Endothelial cell of umbilical vein (primary cell): Measurements from ENCODE around the gene ARNT2. TPM values are rescaled to one million over a fixed set of nuclear protein-coding genes. Genes with fewer than 3 reads are reported as not detected.

Experiments used
- BruUV-seq: library from RNA; stranded (reverse); fragments of 400-500 nt; replicated peaks from 2 replicates; lab custom pipeline; 2021; lab: Mats Ljungman, UMichigan
- CTCF ChIA-PET: fragments of 300-600, 350-600 bp; sonication (Branson Sonifier 250); formaldehyde crosslinking; loops from one replicate; lab custom pipeline; 2021; ENCODE audit warnings: antibody characterized with exemption, inconsistent platforms; lab: Charles Lee
- POLR2A ChIA-PET: fragments of 300-600, 350-600 bp; sonication (Branson Sonifier 250); formaldehyde crosslinking; loops from one replicate; lab custom pipeline; 2021; ENCODE audit warnings: antibody characterized with exemption, inconsistent platforms; lab: Charles Lee
- DNase-seq: peaks from one replicate; pipeline ENCODE4 v3.0.0-alpha.2; 2011; ENCODE audit warnings: low read depth, low spot score
- FAIRE-seq: peaks from 2 replicates; lab custom pipeline; 2011; peaks lifted over from hg19 to GRCh38; lab: Jason Lieb, UNC
- H2AFZ ChIP-seq: 2 replicates; pipeline ENCODE4 v1.6.0; 2012; ENCODE audit warnings: low read depth, low read length, control low read depth, inconsistent platforms
- H3K27ac ChIP-seq: 2 replicates; pipeline ENCODE4 v1.5.1; 2011; ENCODE audit warnings: low read depth, mild to moderate bottlenecking, control low read depth, low read length, moderate library complexity; ENCODE audit not compliant: insufficient read depth
- H3K27me3 ChIP-seq, 2 experiments: 2 replicates each; pipeline versions ENCODE4 v1.6.0 to v1.6.1; 2011; ENCODE audit warnings: low read length in 2 of 2, mixed read lengths in 1 of 2; ENCODE audit not compliant: control insufficient read depth in 2 of 2, insufficient read depth in 2 of 2
- H3K36me3 ChIP-seq, 2 experiments: 2 replicates in 1 of 2; 3 replicates in 1 of 2; pipeline ENCODE4 v1.5.1; 2011; ENCODE audit warnings: low read length in 2 of 2, mild to moderate bottlenecking in 1 of 2, moderate library complexity in 1 of 2; ENCODE audit not compliant: control insufficient read depth in 2 of 2, insufficient read depth in 2 of 2; ENCODE audit errors: extremely low read depth in 1 of 2
- H3K4me1 ChIP-seq: 3 replicates; pipeline ENCODE4 v1.5.1; 2011; ENCODE audit warnings: mild to moderate bottlenecking, low read length; ENCODE audit not compliant: control insufficient read depth, insufficient read depth; ENCODE audit errors: extremely low read depth
- H3K4me2 ChIP-seq: 2 replicates; pipeline ENCODE4 v1.6.1; 2011; ENCODE audit warnings: low read length, control low read depth, mixed read lengths; ENCODE audit not compliant: insufficient read depth
- H3K4me3 ChIP-seq, 3 experiments: fragments of 200-600 bp in 1 of 3; sonication (generic), shearing (Covaris generic) in 1 of 3; replicated peaks in 1 of 3; 2 replicates each; pipeline ENCODE4 v1.5.1; 2011 to 2016; ENCODE audit warnings: control low read depth in 3 of 3, low read length in 3 of 3, mild to moderate bottlenecking in 2 of 3, inconsistent platforms in 1 of 3, low read depth in 1 of 3, moderate library complexity in 1 of 3; ENCODE audit not compliant: insufficient read depth in 1 of 3
- H3K79me2 ChIP-seq: 2 replicates; pipeline ENCODE4 v1.6.0; 2012; ENCODE audit warnings: low read length, inconsistent platforms; ENCODE audit not compliant: control insufficient read depth, insufficient read depth
- H3K9ac ChIP-seq: replicated peaks from 2 replicates; pipeline ENCODE3; 2011; ENCODE audit warnings: low read length, control low read depth; ENCODE audit not compliant: insufficient read depth; ENCODE audit errors: extremely low read depth
- H3K9me1 ChIP-seq: replicated peaks from 3 replicates; pipeline ENCODE4 v1.6.0; 2011; ENCODE audit warnings: mild to moderate bottlenecking, low read length; ENCODE audit not compliant: control insufficient read depth, insufficient read depth; ENCODE audit errors: extremely low read depth
- H3K9me3 ChIP-seq: replicated peaks from 2 replicates; pipeline ENCODE4 v1.5.1; 2012; ENCODE audit warnings: low read length, inconsistent platforms; ENCODE audit not compliant: control insufficient read depth, insufficient read depth
- H4K20me1 ChIP-seq: replicated peaks from 2 replicates; pipeline ENCODE3; 2011; ENCODE audit warnings: mild to moderate bottlenecking, low read length; ENCODE audit not compliant: control insufficient read depth, insufficient read depth; ENCODE audit errors: extremely low read depth
- CTCF ChIP-seq, 2 donors: IDR thresholded peaks; 1 replicate in 1 of 2; 2 replicates in 1 of 2; pipeline ENCODE4 v1.5.1; 2011; ENCODE audit warnings: low read length in 2 of 2, mild to moderate bottlenecking in 2 of 2, moderate library complexity in 2 of 2, control low read depth in 1 of 2, inconsistent platforms in 1 of 2, low read depth in 1 of 2; ENCODE audit not compliant: insufficient read depth in 1 of 2; ENCODE audit errors: extremely low read depth in 1 of 2
- EZH2 ChIP-seq: IDR thresholded peaks from 2 replicates; pipeline ENCODE4 v1.6.1; 2012; ENCODE audit warnings: borderline replicate concordance, low read depth, mild to moderate bottlenecking, moderate library complexity, low read length, inconsistent platforms; ENCODE audit not compliant: severe bottlenecking
- FOS ChIP-seq: IDR thresholded peaks from 2 replicates; pipeline ENCODE4 v1.6.1; 2011; ENCODE audit warnings: mild to moderate bottlenecking, low read length, moderate library complexity, borderline replicate concordance; ENCODE audit not compliant: insufficient read depth
- GATA2 ChIP-seq: IDR thresholded peaks from 2 replicates; pipeline ENCODE4 v1.7.0; 2011; ENCODE audit warnings: low read depth, mild to moderate bottlenecking, moderate library complexity, mixed read lengths, low read length; ENCODE audit not compliant: insufficient read length, insufficient read depth
- JUN ChIP-seq: IDR thresholded peaks from 2 replicates; pipeline ENCODE4 v1.6.1; 2011; ENCODE audit warnings: borderline replicate concordance, low read depth; ENCODE audit not compliant: insufficient read length, insufficient read depth
- MAX ChIP-seq: IDR thresholded peaks from 2 replicates; pipeline ENCODE4 v1.6.1; 2011; ENCODE audit not compliant: insufficient read depth, insufficient read length
- MYC ChIP-seq: IDR thresholded peaks from one replicate; pipeline ENCODE4 v1.6.1; 2011; ENCODE audit warnings: mild to moderate bottlenecking, low read depth, low read length
- POLR2A ChIP-seq: IDR thresholded peaks from 2 replicates; pipeline ENCODE4 v1.6.1; 2012; ENCODE audit warnings: low read depth, mild to moderate bottlenecking, control low read depth, low read length
- POLR2AphosphoS5 ChIP-seq: IDR thresholded peaks from 2 replicates; pipeline ENCODE4 v1.6.1; 2012; ENCODE audit warnings: low read depth, mild to moderate bottlenecking, control low read depth, low read length, moderate library complexity; ENCODE audit not compliant: insufficient read depth
- dilution Hi-C: fragments of 300-500 bp; cut with MboI; formaldehyde crosslinking; loops from one replicate; pipeline ENCODE4 v1.15.0; 2019; ENCODE audit warnings: low sequenced_read_pairs; ENCODE audit not compliant: extremely low pct_ligation_motif_present
- intact Hi-C: fragments of 100-400 bp; cut with micrococcal nuclease; formaldehyde crosslinking; loops from one replicate; pipeline ENCODE4 v1.10.0; 2022
- polyA plus RNA-seq, 4 experiments: library from polyadenylated mRNA; depleted of rRNA in 3 of 4; stranded (reverse) in 3 of 4; unstranded in 1 of 4; fragments of >200 nt; gene quantifications; 2 replicates each; pipeline versions ENCODE4 v1.2.1 to v1.2.3, GENCODE V29; 2011 to 2012; ENCODE audit warnings: missing spikeins in 1 of 4
- total RNA-seq: library from RNA; stranded (reverse); gene quantifications from 2 replicates; pipeline ENCODE4 v1.2.3, GENCODE V29; 2021

Gene ARNT2
- total and polyA plus RNA-seq, 2 donors (not counting 3 experiments of a cell fraction or from before 2014, with no cell fraction given), result 0.03 to 0.20 TPM

- BruUV-seq, result no TSS peak
- no peak overlapping the region for H3K9ac ChIP-seq
- H3K4me3 ChIP-seq, result no peak overlapping the region
- no peak for TF ChIP-seq EZH2
- TF ChIP-seq MAX, result no peak
- TF ChIP-seq MYC, result no peak
- no peak for TF ChIP-seq POLR2AphosphoS5
- TF ChIP-seq POLR2A, result no peak
- TF ChIP-seq JUN, result no peak
- TF ChIP-seq FOS, result no peak
- no peak for TF ChIP-seq CTCF (IDR thresholded peaks at IDR 0.05; ENCODE audit: extremely low read depth in 1 of 2, insufficient read depth in 1 of 2, low read depth in 1 of 2, low read length in 2 of 2)
- no peak for TF ChIP-seq GATA2
- no peak overlapping the region for H3K4me2 ChIP-seq
- H4K20me1 ChIP-seq, result no peaks in the 10 kb centered on the region
- peak overlapping the region; percentile 63 for H3K27ac ChIP-seq
- no peaks in the 10 kb centered on the region for H3K9me3 ChIP-seq
- CTCF ChIA-PET, result interaction anchor here (0.6 to 4.9 kb wide), 15 partner anchors 10 to 350 kb away, joined by 3 to 56 read pairs (median 4); partner anchors contain the start of gene CEMIP
- H3K79me2 ChIP-seq, result no peaks in the 10 kb centered on the region
- dilution Hi-C loops, result no loop called here
- DNase-seq (no peak), FAIRE-seq (no peak)
- H3K4me1 ChIP-seq, result peaks cover 19% of the 10 kb centered on the region
- no peak overlapping the region for H2AFZ ChIP-seq
- no peaks in the 10 kb centered on the region for H3K9me1 ChIP-seq
- POLR2A ChIA-PET, result interaction anchor here (1.3 kb wide), 1 partner anchor 31 kb away, joined by 3 read pairs; no protein-coding TSS in a partner anchor
- H3K27me3 ChIP-seq, result peaks cover 0 to 1% of the 10 kb centered on the region in 2 experiments
- no peaks in the 10 kb centered on the region for H3K36me3 ChIP-seq
- intact Hi-C loops, result loop anchor here (2.0 to 5.0 kb wide), 2 partner anchors 21 to 72 kb away; no protein-coding TSS in a partner anchor
Observed at GRCh38 chr15:80620141-80620540, 216.0 kb downstream of the ARNT2 start.
